K562 (cell line): Measurements from ENCODE around the gene TKT. TPM values are rescaled to one million over a fixed set of nuclear protein-coding genes. Genes with fewer than 3 reads are reported as not detected.

ENCODE experiments used
- ATAC-seq: fragments of 200-7000 bp; cut with Tn5 transposase; 3 replicates; pipeline ENCODE4 v1.9.1; 2020; ENCODE audit warnings: moderate library complexity
- BruUV-seq: library from RNA; stranded (reverse); fragments of 400-500 nt; replicated peaks from 2 replicates; lab custom pipeline; 2021; lab: Mats Ljungman, UMichigan
- CTCF ChIA-PET: fragments of 300-600 bp; formaldehyde crosslinking; extraction: SDS; loops from one replicate; lab custom pipeline; 2021; ENCODE audit warnings: low intra/inter-chr PET ratio; lab: Yijun Ruan, JAX
- POLR2A ChIA-PET: fragments of 300-600, 350-650 bp; sonication (Branson Sonifier 250); formaldehyde crosslinking; extraction: SDS; loops from one replicate; lab custom pipeline; 2021; ENCODE audit warnings: antibody characterized with exemption, inconsistent platforms; lab: Yijun Ruan, JAX
- DNase-seq, 4 experiments: peaks; one replicate each; pipeline versions ENCODE4 v3.0.0 to v3.0.0-alpha.2; 2011 to 2018; ENCODE audit warnings: low spot score in 3 of 4, mixed read lengths in 3 of 4; ENCODE audit errors: extremely low read depth in 1 of 4
- FAIRE-seq: peaks from 2 replicates; lab custom pipeline; 2011; peaks lifted over from hg19 to GRCh38; lab: Jason Lieb, UNC
- H2AFZ ChIP-seq: 2 replicates; pipeline ENCODE4 v1.6.0; 2011; ENCODE audit warnings: low read depth, low read length, control low read depth, inconsistent platforms
- H3K27ac ChIP-seq: fragments of 200-600 bp; 3 replicates; pipeline ENCODE4 v1.8.0; 2011; ENCODE audit warnings: low read depth, mild to moderate bottlenecking, control low read depth, inconsistent platforms, low read length, moderate library complexity, mixed read lengths; ENCODE audit errors: extremely low read depth
- H3K27me3 ChIP-seq, 2 experiments: fragments of 300-600 bp in 1 of 2; 2 replicates in 1 of 2; 3 replicates in 1 of 2; pipeline versions ENCODE4 v1.6.0 to v1.8.0; 2011; ENCODE audit warnings: inconsistent platforms in 2 of 2, low read length in 2 of 2, mild to moderate bottlenecking in 1 of 2, mixed read lengths in 1 of 2, moderate library complexity in 1 of 2; ENCODE audit not compliant: control insufficient read depth in 2 of 2, insufficient read depth in 2 of 2
- H3K36me3 ChIP-seq: fragments of 300-600 bp; 3 replicates; pipeline ENCODE4 v1.8.0; 2011; ENCODE audit warnings: mild to moderate bottlenecking, low read length, inconsistent platforms; ENCODE audit not compliant: control insufficient read depth, insufficient read depth
- H3K4me1 ChIP-seq, 2 experiments: fragments of 200-600 bp in 1 of 2; replicated peaks in 1 of 2; 2 replicates in 1 of 2; 3 replicates in 1 of 2; pipeline versions ENCODE4 v1.5.1 to v1.8.0; 2011; ENCODE audit warnings: inconsistent platforms in 2 of 2, low read length in 2 of 2, mild to moderate bottlenecking in 1 of 2, mixed read lengths in 1 of 2, moderate library complexity in 1 of 2; ENCODE audit not compliant: control insufficient read depth in 2 of 2, insufficient read depth in 2 of 2
- H3K4me2 ChIP-seq: 2 replicates; pipeline ENCODE4 v1.6.1; 2011; ENCODE audit warnings: low read length, control low read depth, inconsistent platforms, mixed read lengths; ENCODE audit not compliant: insufficient read depth
- H3K4me3 ChIP-seq: fragments of 200-600 bp; sonication (generic), shearing (Covaris generic); 2 replicates; pipeline ENCODE4 v1.5.1; 2016; ENCODE audit warnings: control low read depth, inconsistent platforms
- H3K79me2 ChIP-seq: fragments of 200-600 bp; 3 replicates; pipeline ENCODE4 v1.8.0; 2011; ENCODE audit warnings: low read length, inconsistent platforms; ENCODE audit not compliant: control insufficient read depth, insufficient read depth
- H3K9ac ChIP-seq, 2 experiments: 2 replicates each; pipeline versions ENCODE4 v1.6.0 to v1.6.1; 2011; ENCODE audit warnings: low read depth in 2 of 2, low read length in 2 of 2, control low read depth in 1 of 2, inconsistent platforms in 1 of 2, mild to moderate bottlenecking in 1 of 2, mixed read lengths in 1 of 2; ENCODE audit not compliant: insufficient read depth in 1 of 2
- H3K9me1 ChIP-seq: one replicate; pipeline ENCODE4 v1.6.0; 2011; ENCODE audit warnings: inconsistent platforms, mild to moderate bottlenecking, low read length, moderate library complexity; ENCODE audit not compliant: control insufficient read depth, insufficient read depth
- H3K9me3 ChIP-seq: replicated peaks from 2 replicates; pipeline ENCODE4 v1.5.1; 2011; ENCODE audit warnings: low read depth, low read length, inconsistent platforms; ENCODE audit not compliant: control insufficient read depth, insufficient read depth
- H4K20me1 ChIP-seq: replicated peaks from 2 replicates; pipeline ENCODE4 v1.6.1; 2011; ENCODE audit warnings: low read length, inconsistent platforms, mixed read lengths; ENCODE audit not compliant: control insufficient read depth, insufficient read depth
- DPF2 ChIP-seq: fragments of 450-650 bp; IDR thresholded peaks from 2 replicates; pipeline ENCODE4 v1.6.1; 2016
- PHB ChIP-seq: fragments of 250-450 bp; sonication (Bioruptor Pico); IDR thresholded peaks from 2 replicates; pipeline ENCODE4 v1.5.0; 2021
- RFX1 ChIP-seq: fragments of 450-650 bp; IDR thresholded peaks from 2 replicates; pipeline ENCODE4 v1.6.1; 2016; ENCODE audit warnings: mild to moderate bottlenecking, moderate library complexity
- whole genome bisulfite sequencing: fragments of 100-300 bp; shearing (Covaris generic); methylation state at CpG from one replicate; pipeline ENCODE4 v1.1.6; 2016; ENCODE audit warnings: low coverage, mixed read lengths; ENCODE audit not compliant: insufficient coverage; ENCODE audit errors: missing lambda C conversion rate; 5-methylcytosine and 5-hydroxymethylcytosine counted together
- in situ Hi-C: fragments of 300-500 bp; cut with MboI; formaldehyde crosslinking; loops from 4 replicates; pipeline ENCODE4 v1.15.0; 2018; ENCODE audit warnings: inconsistent platforms, mixed read lengths
- intact Hi-C: fragments of 100-400 bp; cut with micrococcal nuclease; formaldehyde crosslinking; loops from 2 replicates; pipeline ENCODE4 v1.14.2; 2022
- polyA plus RNA-seq, 8 experiments: library from polyadenylated mRNA; depleted of rRNA in 4 of 8; stranded (reverse) in 5 of 8; unstranded in 3 of 8; fragments of >200 nt; fragmentation: Nextera tagmentation in 2 of 8; fragmentation: Illumina TruSeq in 1 of 8; extraction: Ambion mirVana in 2 of 8; extraction: Trizol in 1 of 8; gene quantifications; 2 replicates each; pipeline versions ENCODE4 v1.2.1 to v1.2.3, GENCODE V29; 2011 to 2014; ENCODE audit warnings: inconsistent platforms in 1 of 8, missing spikeins in 1 of 8
- total RNA-seq, 7 experiments: library from RNA; depleted of rRNA in 6 of 7; stranded (reverse); fragments of >200 nt in 6 of 7; fragmentation: Illumina TruSeq in 2 of 7; extraction: Trizol in 2 of 7; gene quantifications; 2 replicates each; pipeline versions ENCODE4 v1.2.1 to v1.2.3, GENCODE V29; 2011 to 2021; ENCODE audit warnings: low replicate concordance in 1 of 7

TKT gene
- total and polyA plus RNA-seq, 9 of the 15 experiments (the other 6 are each of a cell fraction or from before 2014, with no cell fraction given): 58.1 to 401 (median 187) TPM

DNA sequence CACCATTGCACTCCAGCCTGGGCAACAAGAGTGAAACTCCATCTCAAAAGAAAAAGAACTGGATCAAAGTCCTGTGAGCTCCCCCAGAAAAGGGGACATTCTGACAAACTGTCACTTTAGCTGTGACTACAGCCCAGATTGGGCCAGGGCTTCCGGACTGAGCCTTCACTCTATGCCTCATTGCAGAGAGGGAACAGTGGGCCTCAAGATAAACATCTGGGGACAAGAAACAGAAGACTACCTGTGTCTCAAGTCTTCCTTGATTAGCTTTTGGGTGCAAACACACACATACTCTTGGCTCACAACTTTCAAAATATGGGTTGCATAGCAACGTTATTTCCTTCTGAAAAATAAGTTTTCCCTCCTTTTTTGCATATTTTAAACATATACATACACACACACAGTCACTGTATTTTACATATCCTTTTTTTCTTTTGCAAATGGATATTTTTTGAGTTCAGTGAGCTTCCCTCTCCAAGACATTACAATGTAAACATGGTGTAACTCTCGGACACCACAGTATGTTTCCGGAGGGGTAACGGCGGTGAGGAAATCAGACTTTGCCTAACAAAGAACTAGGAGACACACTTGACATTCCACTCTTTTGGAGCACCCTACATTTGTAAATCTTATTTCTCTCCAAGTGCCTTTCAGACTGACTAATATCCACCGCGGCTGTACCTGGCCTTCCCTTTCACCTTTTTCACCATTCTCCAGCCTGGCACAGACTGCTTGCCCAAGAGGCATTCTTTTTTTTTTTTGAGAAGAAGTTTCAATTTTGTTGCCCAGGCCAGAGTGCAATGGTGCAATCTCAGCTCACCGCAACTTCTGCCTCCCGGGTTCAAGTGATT lies 3.5 kb downstream of the TKT start:
- peaks cover 39% of the 10 kb centered on the region for H3K36me3 ChIP-seq
- no peak for TF ChIP-seq PHB (CRISPR knock-in tag)
- TF ChIP-seq DPF2: 0 out of 2 replicates have a peak, but pooled peaks have one; percentile 16
- 0 out of 2 replicates have a peak, but pooled peaks have one; percentile 25 for TF ChIP-seq RFX1
- TF ChIP-seq, all 486 proteins: peak for 2
- H3K27ac ChIP-seq: peak overlapping the region; percentile 22; the same call in 1 of the 3 replicates
- ATAC-seq: no peak
- intact Hi-C loops (no loop called here), in situ Hi-C loops (no loop called here)
- FAIRE-seq: peak; percentile 35
- H3K9me1 ChIP-seq: no peaks in the 10 kb centered on the region
- ChIA-PET CTCF (no interaction called here), POLR2A (interaction anchor here (1.0 to 1.4 kb wide), 3 partner anchors 11 to 17 kb away, joined by 3 to 4 read pairs (median 3); no protein-coding TSS in a partner anchor)
- no peak overlapping the region for H2AFZ ChIP-seq
- H3K9ac ChIP-seq: peak overlapping the region; percentile 17 to 68; a peak in 3 of 4 replicates
- peaks cover 87% of the 10 kb centered on the region for H3K79me2 ChIP-seq
- H3K27me3 ChIP-seq: no peaks in the 10 kb centered on the region
- no peak overlapping the region for H3K4me3 ChIP-seq
- 13% methylated on average over 7 of the region's 10 CpGs for WGBS
- H3K9me3 ChIP-seq: no peaks in the 10 kb centered on the region
- H3K4me1 ChIP-seq: peaks cover 36 to 58% of the 10 kb centered on the region in 2 experiments; a peak in 4 of 5 replicates
- no TSS peak for BruUV-seq
- peak overlapping the region; percentile 59 for H3K4me2 ChIP-seq
- peaks cover 43% of the 10 kb centered on the region for H4K20me1 ChIP-seq
- DNase-seq: peak in 1 of 4 experiments; percentile 22
